Ovary (tissue), 9 donors: ENCODE results near the gene IDH3A. TPM values are rescaled to one million over a fixed set of nuclear protein-coding genes. Genes with fewer than 3 reads are reported as not detected.

Experiments
- DNase-seq, 5 donors: peaks; one replicate each; pipeline ENCODE4 v3.0.0-alpha.2; 2019 to 2020
- H3K27ac ChIP-seq, 2 donors: fragments of 200-600 bp; one replicate each; pipeline versions ENCODE4 v1.5.1 to v1.8.0; 2019 to 2022
- H3K27me3 ChIP-seq: fragments of 200-600 bp; one replicate; pipeline ENCODE4 v1.8.0; 2022
- H3K36me3 ChIP-seq: fragments of 200-600 bp; sonication (generic); one replicate; pipeline ENCODE4 v1.5.1; 2019
- H3K4me1 ChIP-seq: one replicate; pipeline ENCODE4 v1.8.1; 2013; ENCODE audit warnings: mild to moderate bottlenecking, moderate library complexity; ENCODE audit not compliant: insufficient read depth
- H3K4me3 ChIP-seq: fragments of 200-600 bp; sonication (generic); one replicate; pipeline ENCODE4 v1.5.1; 2017
- H3K9me3 ChIP-seq, 2 donors: fragments of 200-600 bp in 1 of 2; sonication (generic) in 1 of 2; one replicate each; pipeline versions ENCODE4 v1.5.1 to v1.8.1; 2013 to 2019; ENCODE audit warnings: mild to moderate bottlenecking in 1 of 2, moderate library complexity in 1 of 2
- EP300 ChIP-seq: sonication (generic); formaldehyde crosslinking; IDR thresholded peaks from one replicate; pipeline ENCODE4 v1.6.1; 2017; ENCODE audit warnings: antibody characterized with exemption
- POLR2A ChIP-seq: fragments of 450-650 bp; IDR thresholded peaks from one replicate; pipeline ENCODE4 v1.6.1; 2017; ENCODE audit warnings: antibody characterized with exemption, mild to moderate bottlenecking, moderate library complexity
- WGBS, 3 donors: extraction: QIAGEN DNeasy Blood & Tissue Kit in 1 of 3; methylation state at CpG; one replicate each; pipeline versions ENCODE4 v1.1.5 to v1.1.7; 2013 to 2017; 5-methylcytosine and 5-hydroxymethylcytosine counted together
- intact Hi-C, 4 donors: fragments of 100-400 bp; cut with DNase I; formaldehyde crosslinking; loops; one replicate each; pipeline versions ENCODE4 v1.11.0 to v1.15.1; 2022 to 2023
- polyA plus RNA-seq, 2 donors: library from polyadenylated mRNA; stranded (reverse); fragments of 200-250 nt in 1 of 2; fragments of 350-450 nt in 1 of 2; fragmentation: Illumina TruSeq in 1 of 2; extraction: RNeasy Lipid Tissue Mini Kit (QIAGEN cat#74804) in 1 of 2; gene quantifications; one replicate each; pipeline ENCODE4 v1.2.3, GENCODE V29; 2013 to 2014
- total RNA-seq, 7 donors: library from RNA; depleted of rRNA in 2 of 7; stranded (reverse); fragments of >200 nt in 2 of 7; fragmentation: NEBNext Ultra II Directional in 3 of 7; extraction: Animal tissue kit (Norgen Biotek cat#: 25700) in 3 of 7; gene quantifications; one replicate each; pipeline versions ENCODE4 v1.1.0 to v1.2.4, GENCODE V29; 2016 to 2023
- TF ChIP-seq, protein P1 (sequence below), 3 donors: fragments of 450-650 bp in 2 of 3; fragments of 200-600 bp in 1 of 3; IDR thresholded peaks; one replicate each; pipeline versions ENCODE4 v1.5.1 to v1.8.0; 2016 to 2022; ENCODE audit warnings: antibody characterized with exemption in 3 of 3, mild to moderate bottlenecking in 1 of 3
- donor health status: DM: no; HTN: no; CAD: no; lungs with moderate emphysema.
- donor health status: DM: no; HTN: no; CAD: no.
- donor health status: Bipolar disorder and iron deficiency.
- donor health status: DM: yes; HTN: yes; CAD: no.
- donor health status: DM: no; HTN: no; CAD: no.
- donor health status: DM: yes; HTN: yes; CAD: no.

The IDH3A gene
- total and polyA plus RNA-seq, 9 donors = 19.4 to 82.4 (median 58.6) TPM

DNA sequence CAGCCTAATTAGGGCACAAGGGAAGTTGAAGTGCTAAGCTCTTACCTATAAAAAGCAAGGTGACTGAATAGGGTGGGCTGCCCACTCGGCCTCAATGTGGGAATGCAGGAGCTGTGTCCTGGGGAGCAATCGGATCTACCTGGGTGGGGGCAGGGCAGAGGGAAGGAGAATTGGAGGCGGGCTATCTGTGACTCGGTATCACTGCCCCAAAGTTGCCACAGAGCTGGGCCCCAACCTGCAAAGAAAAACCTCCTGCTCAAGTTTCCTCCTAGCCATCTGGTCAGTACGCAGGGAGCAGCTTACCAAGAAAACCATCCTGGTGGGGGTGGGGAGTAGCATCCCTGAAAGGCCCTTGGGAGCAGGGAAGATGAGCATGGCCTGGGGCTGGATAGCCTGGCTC is 28.6 kb upstream of the IDH3A start:
- H3K27ac ChIP-seq = no peak overlapping the region
- H3K9me3 ChIP-seq = no peaks in the 10 kb centered on the region
- intact Hi-C loops = loop anchor here in 2 of 4 donors (10.0 kb wide), 2 partner anchors 114 to 304 kb away; partner anchors contain the start of gene ACSBG1 (in 1 of the 2)
- no peak for TF ChIP-seq EP300
- no peak for TF ChIP-seq POLR2A
- TF ChIP-seq, protein P1, sequence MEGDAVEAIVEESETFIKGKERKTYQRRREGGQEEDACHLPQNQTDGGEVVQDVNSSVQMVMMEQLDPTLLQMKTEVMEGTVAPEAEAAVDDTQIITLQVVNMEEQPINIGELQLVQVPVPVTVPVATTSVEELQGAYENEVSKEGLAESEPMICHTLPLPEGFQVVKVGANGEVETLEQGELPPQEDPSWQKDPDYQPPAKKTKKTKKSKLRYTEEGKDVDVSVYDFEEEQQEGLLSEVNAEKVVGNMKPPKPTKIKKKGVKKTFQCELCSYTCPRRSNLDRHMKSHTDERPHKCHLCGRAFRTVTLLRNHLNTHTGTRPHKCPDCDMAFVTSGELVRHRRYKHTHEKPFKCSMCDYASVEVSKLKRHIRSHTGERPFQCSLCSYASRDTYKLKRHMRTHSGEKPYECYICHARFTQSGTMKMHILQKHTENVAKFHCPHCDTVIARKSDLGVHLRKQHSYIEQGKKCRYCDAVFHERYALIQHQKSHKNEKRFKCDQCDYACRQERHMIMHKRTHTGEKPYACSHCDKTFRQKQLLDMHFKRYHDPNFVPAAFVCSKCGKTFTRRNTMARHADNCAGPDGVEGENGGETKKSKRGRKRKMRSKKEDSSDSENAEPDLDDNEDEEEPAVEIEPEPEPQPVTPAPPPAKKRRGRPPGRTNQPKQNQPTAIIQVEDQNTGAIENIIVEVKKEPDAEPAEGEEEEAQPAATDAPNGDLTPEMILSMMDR (IDR thresholded peaks at IDR 0.05) = no peak
- H3K27me3 ChIP-seq = no peaks in the 10 kb centered on the region
- 83 to 87% (median 86%) methylated on average over 5 of the region's 5 CpGs for WGBS, 3 donors
- no peak for DNase-seq
- H3K4me3 ChIP-seq = no peak overlapping the region
- H3K4me1 ChIP-seq = no peaks in the 10 kb centered on the region
- no peaks in the 10 kb centered on the region for H3K36me3 ChIP-seq

DNA sequence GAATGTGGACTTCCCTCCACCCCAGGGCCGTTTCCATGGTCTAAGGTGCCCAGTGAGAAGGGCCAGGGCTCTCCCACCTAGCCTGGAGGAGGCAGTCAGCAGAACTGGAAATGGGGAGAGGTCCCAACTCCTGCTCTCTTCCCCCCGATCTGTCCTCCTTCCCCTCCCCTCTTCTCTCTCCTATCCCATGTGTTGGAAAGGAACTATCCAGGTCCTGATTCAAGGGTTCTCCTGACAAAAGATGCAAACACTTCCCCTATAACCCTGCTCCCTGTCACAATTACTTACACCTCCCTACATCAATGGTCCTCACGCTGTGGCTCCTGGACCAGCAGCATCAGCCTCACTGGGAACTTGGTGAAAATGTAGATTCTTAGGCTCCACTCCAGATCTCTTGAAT is 23.9 kb upstream of the IDH3A start:
- H3K9me3 ChIP-seq = no peaks in the 10 kb centered on the region
- H3K36me3 ChIP-seq = no peaks in the 10 kb centered on the region
- no peaks in the 10 kb centered on the region for H3K27me3 ChIP-seq
- H3K4me3 ChIP-seq = no peak overlapping the region
- intact Hi-C loops = loop anchor here in 3 of 4 donors (5.0 to 10.0 kb wide), 3 partner anchors 110 to 300 kb away; partner anchors contain the start of gene ACSBG1 (in 1 of the 3)
- DNase-seq = no peak
- H3K4me1 ChIP-seq = no peaks in the 10 kb centered on the region
- H3K27ac ChIP-seq = no peak overlapping the region
- TF ChIP-seq EP300 (no peak), POLR2A (no peak)
- TF ChIP-seq, protein P1 (IDR thresholded peaks at IDR 0.05) = no peak
- 58 to 67% (median 61%) methylated on average over 3 of the region's 3 CpGs for WGBS, 3 donors

DNA sequence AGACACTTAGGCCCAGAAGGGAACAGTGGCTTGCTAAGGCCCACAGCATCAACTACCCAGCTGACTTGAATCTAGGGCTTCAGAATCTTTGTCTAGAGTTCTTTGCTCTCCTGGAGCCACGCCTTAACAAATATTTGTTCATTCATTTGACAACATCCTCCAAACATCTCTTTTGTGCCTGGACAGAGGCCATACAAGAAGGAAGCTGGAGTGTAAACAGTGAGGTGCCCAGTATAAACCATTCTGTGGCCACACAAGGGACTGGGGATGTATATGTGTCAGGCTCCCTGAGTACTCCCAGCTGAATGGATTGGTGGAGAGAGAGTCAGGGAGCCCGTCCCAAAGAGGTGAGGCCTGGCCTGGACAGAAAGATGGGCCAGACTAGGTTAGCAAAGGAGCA is 21.3 kb upstream of the IDH3A start:
- intact Hi-C loops = loop anchor here in 3 of 4 donors (5.0 to 10.0 kb wide), 3 partner anchors 107 to 297 kb away; partner anchors contain the start of gene ACSBG1 (in 1 of the 3)
- Histone ChIP-seq H3K4me1 (no peaks in the 10 kb centered on the region), H3K36me3 (no peaks in the 10 kb centered on the region), H3K27me3 (no peaks in the 10 kb centered on the region), H3K27ac (no peak overlapping the region), H3K4me3 (no peak overlapping the region), H3K9me3 (no peaks in the 10 kb centered on the region)
- WGBS, 3 donors = 79 to 88% (median 85%) methylated on average over 2 of the region's 2 CpGs
- TF ChIP-seq EP300 (no peak), POLR2A (no peak)
- TF ChIP-seq, protein P1 (IDR thresholded peaks at IDR 0.05) = no peak
- no peak for DNase-seq

DNA sequence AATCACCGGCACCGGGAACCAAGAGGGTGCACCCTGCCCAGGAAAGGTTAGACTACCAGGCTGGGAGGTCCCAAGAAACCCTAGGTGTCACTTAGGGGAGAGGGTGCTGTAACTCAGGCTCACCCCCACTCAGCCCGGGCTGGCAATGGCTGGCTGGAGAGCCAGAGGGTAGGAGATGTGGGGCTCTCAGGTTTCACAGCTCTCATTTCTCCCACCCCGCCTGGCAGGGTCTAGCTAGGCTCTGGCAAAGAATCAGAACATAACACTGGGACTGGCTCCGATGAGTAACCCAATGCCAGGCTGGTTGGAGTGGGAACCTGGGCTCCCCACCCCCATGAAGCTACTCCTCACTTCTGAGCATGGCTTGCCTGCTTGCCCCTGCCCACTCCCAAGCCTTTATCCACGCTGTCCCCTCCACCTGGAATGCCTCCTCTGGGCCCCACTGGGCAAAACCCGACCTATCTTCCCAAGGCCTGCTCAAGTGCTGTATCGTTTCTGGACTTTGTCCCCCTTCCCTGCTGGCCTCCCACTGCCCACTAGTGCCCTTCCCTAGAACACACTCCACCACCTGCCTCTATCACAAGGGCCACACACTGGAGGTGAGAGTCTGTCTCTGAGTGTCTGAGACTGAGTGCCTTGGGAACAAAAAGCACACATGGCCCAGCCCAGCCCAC is 19.9 kb upstream of the IDH3A start:
- Histone ChIP-seq H3K27ac (no peak overlapping the region), H3K9me3 (no peaks in the 10 kb centered on the region), H3K36me3 (no peaks in the 10 kb centered on the region), H3K4me1 (no peaks in the 10 kb centered on the region), H3K27me3 (no peaks in the 10 kb centered on the region), H3K4me3 (no peak overlapping the region)
- TF ChIP-seq POLR2A (no peak), EP300 (no peak)
- TF ChIP-seq, protein P1 (IDR thresholded peaks at IDR 0.05) = no peak
- peak in 1 of 5 donors; percentile 30 for DNase-seq
- 58 to 77% (median 63%) methylated on average over 8 of the region's 8 CpGs for WGBS, 3 donors
- intact Hi-C loops = loop anchor here in 3 of 4 donors (5.0 to 10.0 kb wide), 3 partner anchors 106 to 296 kb away; partner anchors contain the start of gene ACSBG1 (in 1 of the 3)
